22Rv1 (cell line): ENCODE measurements around the gene ZNF786.
"Not testable (repeated sequence)": the region's sequence is repeated elsewhere in the genome, so short reads cannot be mapped to it uniquely, and the experiment has no call there.

Experiments used
- H3K27ac ChIP-seq: fragments of 450-650 bp; 2 replicates; pipeline ENCODE4 v1.5.1; 2017
- CTCF ChIP-seq: fragments of 450-650 bp; IDR thresholded peaks from 2 replicates; pipeline ENCODE4 v1.5.1; 2017; ENCODE audit warnings: mild to moderate bottlenecking
- ZFX ChIP-seq: fragments of 450-650 bp; IDR thresholded peaks from 2 replicates; pipeline ENCODE4 v1.6.1; 2017; ENCODE audit warnings: antibody characterized with exemption, borderline replicate concordance

ZNF786 gene

GRCh38 chr7:149099058-149099457 lies 8.5 kb upstream of the ZNF786 start:
- TF ChIP-seq ZFX (no peak), CTCF (no peak)

GRCh38 chr7:149097088-149097487 lies 6.6 kb upstream of the ZNF786 start:
- no peak overlapping the region for H3K27ac ChIP-seq

More at GRCh38 chr7:149099058-149099457, 8.5 kb upstream of the ZNF786 start:
- H3K27ac ChIP-seq = no peak overlapping the region

GRCh38 chr7:149093228-149093627 lies 2.7 kb upstream of the ZNF786 start:
- TF ChIP-seq ZFX (no peak), CTCF (no peak)
- no peak overlapping the region for H3K27ac ChIP-seq

More at GRCh38 chr7:149097088-149097487, 6.6 kb upstream of the ZNF786 start:
- TF ChIP-seq ZFX = no peak

GRCh38 chr7:149092244-149092643 lies 1.7 kb upstream of the ZNF786 start:
- H3K27ac ChIP-seq = not testable (repeated sequence)

GRCh38 chr7:149087376-149087775 lies 3.1 kb downstream of the ZNF786 start:
- TF ChIP-seq ZFX = no peak
- no peak for TF ChIP-seq CTCF
- H3K27ac ChIP-seq = no peak overlapping the region

GRCh38 chr7:149085866-149086265 lies 4.7 kb downstream of the ZNF786 start:
- H3K27ac ChIP-seq = no peak overlapping the region
- TF ChIP-seq CTCF = no peak
- TF ChIP-seq ZFX = no peak

GRCh38 chr7:149084407-149084806 lies 6.1 kb downstream of the ZNF786 start:
- TF ChIP-seq ZFX = no peak
- TF ChIP-seq CTCF = no peak

GRCh38 chr7:149081914-149082313 lies 8.6 kb downstream of the ZNF786 start:
- no peak overlapping the region for H3K27ac ChIP-seq
- TF ChIP-seq ZFX (no peak), CTCF (no peak)

More at GRCh38 chr7:149084407-149084806, 6.1 kb downstream of the ZNF786 start:
- no peak overlapping the region for H3K27ac ChIP-seq
